ENCODE data around the gene D2HGDH.

GRCh38 chr2:241690202-241690717, 44.2 kb upstream of the D2HGDH start:
- TF ChIP-seq, protein P1, sequence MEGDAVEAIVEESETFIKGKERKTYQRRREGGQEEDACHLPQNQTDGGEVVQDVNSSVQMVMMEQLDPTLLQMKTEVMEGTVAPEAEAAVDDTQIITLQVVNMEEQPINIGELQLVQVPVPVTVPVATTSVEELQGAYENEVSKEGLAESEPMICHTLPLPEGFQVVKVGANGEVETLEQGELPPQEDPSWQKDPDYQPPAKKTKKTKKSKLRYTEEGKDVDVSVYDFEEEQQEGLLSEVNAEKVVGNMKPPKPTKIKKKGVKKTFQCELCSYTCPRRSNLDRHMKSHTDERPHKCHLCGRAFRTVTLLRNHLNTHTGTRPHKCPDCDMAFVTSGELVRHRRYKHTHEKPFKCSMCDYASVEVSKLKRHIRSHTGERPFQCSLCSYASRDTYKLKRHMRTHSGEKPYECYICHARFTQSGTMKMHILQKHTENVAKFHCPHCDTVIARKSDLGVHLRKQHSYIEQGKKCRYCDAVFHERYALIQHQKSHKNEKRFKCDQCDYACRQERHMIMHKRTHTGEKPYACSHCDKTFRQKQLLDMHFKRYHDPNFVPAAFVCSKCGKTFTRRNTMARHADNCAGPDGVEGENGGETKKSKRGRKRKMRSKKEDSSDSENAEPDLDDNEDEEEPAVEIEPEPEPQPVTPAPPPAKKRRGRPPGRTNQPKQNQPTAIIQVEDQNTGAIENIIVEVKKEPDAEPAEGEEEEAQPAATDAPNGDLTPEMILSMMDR (IDR thresholded peaks at IDR 0.05): no peak
- no peak for TF ChIP-seq POLR2A (IDR thresholded peaks at IDR 0.05)

Measured in testis (tissue), 2 donors.